BJ (cell line): ENCODE measurements around the gene NHP2. TPM values are rescaled to one million over a fixed set of nuclear protein-coding genes. Genes with fewer than 3 reads are reported as not detected.

ENCODE experiments used
- CTCF ChIA-PET: fragments of 350-600 bp; formaldehyde crosslinking; extraction: SDS; loops from one replicate; lab custom pipeline; 2021; ENCODE audit warnings: antibody characterized with exemption, inconsistent platforms; lab: Yijun Ruan, JAX
- POLR2A ChIA-PET: fragments of 300-600 bp; sonication (Branson Sonifier 250); formaldehyde crosslinking; extraction: SDS; loops from one replicate; lab custom pipeline; 2021; ENCODE audit warnings: antibody characterized with exemption; lab: Charles Lee
- DNase-seq: peaks from one replicate; pipeline ENCODE4 v3.0.0-alpha.2; 2011; ENCODE audit warnings: low read depth
- H3K27me3 ChIP-seq: 2 replicates; pipeline ENCODE4 v1.6.0; 2011; ENCODE audit warnings: low read length; ENCODE audit not compliant: control insufficient read depth, insufficient read depth
- H3K36me3 ChIP-seq: 2 replicates; pipeline ENCODE4 v1.5.1; 2011; ENCODE audit warnings: low read length; ENCODE audit not compliant: control insufficient read depth, insufficient read depth
- H3K4me3 ChIP-seq: 2 replicates; pipeline ENCODE4 v1.5.1; 2011; ENCODE audit warnings: low read depth, mild to moderate bottlenecking, control low read depth, low read length
- polyA plus RNA-seq: library from polyadenylated mRNA; depleted of rRNA; stranded (reverse); fragments of >200 nt; gene quantifications from 2 replicates; pipeline ENCODE4 v1.2.3, GENCODE V29; 2011
- TF ChIP-seq, protein P1 (sequence below): IDR thresholded peaks from 2 replicates; pipeline ENCODE4 v1.5.1; 2011; ENCODE audit warnings: low read depth, mild to moderate bottlenecking, control low read depth, inconsistent platforms, low read length, moderate library complexity; ENCODE audit not compliant: insufficient read depth

The NHP2 gene
- polyA plus RNA-seq, 1 experiment: 131 TPM

DNA sequence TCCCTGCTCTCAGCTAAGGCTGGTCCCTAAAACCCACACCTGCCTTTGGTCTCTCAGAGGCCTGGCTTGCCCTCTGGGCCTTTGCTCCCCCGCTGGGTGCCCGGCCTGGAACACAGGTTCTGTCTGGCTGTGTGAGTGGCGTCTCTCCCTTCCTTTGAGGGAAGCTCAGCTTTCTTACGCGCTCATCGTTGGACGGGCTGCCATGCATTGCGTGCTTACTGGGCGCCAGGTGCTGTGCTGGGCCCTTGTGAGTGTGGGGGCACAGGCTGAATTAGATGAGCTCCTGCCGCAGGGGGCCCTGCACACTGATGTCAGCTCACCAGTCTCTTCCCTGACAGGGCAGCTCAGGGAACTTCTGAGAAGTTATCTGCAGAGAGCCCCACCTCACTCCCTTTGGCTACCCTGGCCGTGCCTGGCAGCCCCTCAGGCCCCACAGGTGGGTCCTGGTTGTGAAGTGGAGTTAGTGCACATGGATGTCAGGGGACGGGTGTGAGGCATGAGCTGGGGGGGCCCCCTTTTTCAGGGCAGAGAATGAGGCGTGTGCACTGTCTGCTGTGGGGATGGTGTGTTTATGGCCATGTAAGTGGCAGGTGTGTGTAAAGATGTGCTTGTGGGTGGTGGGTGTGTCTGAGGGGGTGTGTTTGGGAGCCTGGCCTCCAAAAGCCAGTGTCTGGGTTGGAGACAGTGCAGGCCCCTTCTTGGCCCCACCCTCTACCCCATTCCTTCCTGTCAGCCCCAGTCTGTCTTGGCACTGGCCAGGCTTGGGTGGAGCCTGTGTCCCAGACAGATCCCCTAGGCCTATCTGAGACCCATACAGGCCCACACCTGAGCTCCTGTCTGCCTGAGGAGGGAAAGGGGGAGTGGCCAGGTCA lies 30.4 kb downstream of the NHP2 start:
- CTCF ChIA-PET: interaction anchor here (0.5 to 1.3 kb wide), 4 partner anchors 18 to 48 kb away, joined by 3 to 4 read pairs (median 4); no protein-coding TSS in a partner anchor
- Histone ChIP-seq H3K36me3 (no peaks in the 10 kb centered on the region), H3K27me3 (no peaks in the 10 kb centered on the region), H3K4me3 (no peak overlapping the region)
- TF ChIP-seq, protein P1, sequence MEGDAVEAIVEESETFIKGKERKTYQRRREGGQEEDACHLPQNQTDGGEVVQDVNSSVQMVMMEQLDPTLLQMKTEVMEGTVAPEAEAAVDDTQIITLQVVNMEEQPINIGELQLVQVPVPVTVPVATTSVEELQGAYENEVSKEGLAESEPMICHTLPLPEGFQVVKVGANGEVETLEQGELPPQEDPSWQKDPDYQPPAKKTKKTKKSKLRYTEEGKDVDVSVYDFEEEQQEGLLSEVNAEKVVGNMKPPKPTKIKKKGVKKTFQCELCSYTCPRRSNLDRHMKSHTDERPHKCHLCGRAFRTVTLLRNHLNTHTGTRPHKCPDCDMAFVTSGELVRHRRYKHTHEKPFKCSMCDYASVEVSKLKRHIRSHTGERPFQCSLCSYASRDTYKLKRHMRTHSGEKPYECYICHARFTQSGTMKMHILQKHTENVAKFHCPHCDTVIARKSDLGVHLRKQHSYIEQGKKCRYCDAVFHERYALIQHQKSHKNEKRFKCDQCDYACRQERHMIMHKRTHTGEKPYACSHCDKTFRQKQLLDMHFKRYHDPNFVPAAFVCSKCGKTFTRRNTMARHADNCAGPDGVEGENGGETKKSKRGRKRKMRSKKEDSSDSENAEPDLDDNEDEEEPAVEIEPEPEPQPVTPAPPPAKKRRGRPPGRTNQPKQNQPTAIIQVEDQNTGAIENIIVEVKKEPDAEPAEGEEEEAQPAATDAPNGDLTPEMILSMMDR: no peak
- DNase-seq: no peak
- POLR2A ChIA-PET: no interaction called here

DNA sequence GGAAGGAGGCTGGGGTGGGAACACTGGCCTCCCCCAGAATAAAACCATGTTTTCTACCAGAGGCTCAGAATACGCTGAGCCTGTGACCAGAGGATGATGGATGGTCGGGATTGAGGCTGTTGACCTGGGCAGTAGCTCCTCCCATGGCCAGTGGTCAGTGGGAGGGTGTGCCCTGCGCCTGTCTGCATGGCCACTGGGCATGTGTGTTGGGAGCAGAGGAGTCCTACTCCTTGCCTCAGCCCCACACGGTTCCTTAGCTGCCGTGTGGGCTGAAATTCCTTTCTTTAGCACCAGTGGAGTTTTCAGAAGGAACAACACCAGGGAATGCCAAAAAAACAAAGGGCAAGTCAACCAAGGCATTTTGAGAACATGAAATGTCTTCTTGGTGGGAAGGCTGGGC lies 31.3 kb downstream of the NHP2 start:
- ChIA-PET CTCF (no interaction called here), POLR2A (no interaction called here)
- no peak for DNase-seq
- H3K4me3 ChIP-seq: no peak overlapping the region
- TF ChIP-seq, protein P1: no peak
- H3K27me3 ChIP-seq: peaks cover under 1% of the 10 kb centered on the region; the same call in 1 of the 2 replicates
- H3K36me3 ChIP-seq: no peaks in the 10 kb centered on the region

DNA sequence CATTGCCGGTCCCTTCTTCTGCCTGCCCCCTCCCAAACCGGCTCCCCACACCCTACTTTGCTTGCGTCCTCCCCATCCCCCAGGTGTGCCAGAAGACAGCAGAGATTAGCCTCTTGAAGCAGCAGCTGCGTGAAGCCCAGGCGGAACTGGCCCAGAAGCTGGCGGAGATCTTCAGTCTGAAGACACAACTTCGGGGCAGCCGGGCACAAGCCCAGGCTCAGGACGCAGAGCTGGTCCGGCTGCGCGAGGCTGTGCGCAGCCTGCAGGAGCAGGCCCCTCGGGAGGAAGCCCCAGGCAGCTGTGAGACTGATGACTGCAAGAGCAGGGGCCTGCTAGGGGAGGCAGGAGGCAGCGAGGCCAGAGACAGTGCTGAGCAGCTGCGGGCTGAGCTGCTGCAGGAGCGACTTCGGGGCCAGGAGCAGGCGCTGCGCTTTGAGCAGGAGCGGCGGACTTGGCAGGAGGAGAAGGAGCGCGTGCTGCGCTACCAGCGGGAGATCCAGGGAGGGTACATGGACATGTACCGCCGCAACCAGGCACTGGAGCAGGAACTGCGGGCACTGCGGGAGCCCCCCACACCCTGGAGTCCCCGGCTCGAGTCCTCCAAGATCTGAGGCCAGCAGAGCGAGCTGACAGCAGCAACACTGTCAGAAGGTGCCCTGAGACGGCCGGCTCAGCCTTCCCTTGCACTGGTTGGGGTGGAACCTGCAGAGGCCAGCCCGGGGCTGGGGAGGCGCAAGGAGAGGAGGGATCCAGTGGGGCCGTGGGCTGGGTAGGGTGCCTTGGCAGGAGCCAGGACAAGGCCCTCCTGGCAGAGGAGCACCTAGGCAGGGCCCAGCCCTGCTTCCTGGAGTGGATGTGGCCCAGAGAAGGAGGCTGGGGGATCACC lies 32.1 kb downstream of the NHP2 start:
- no peak for DNase-seq
- Histone ChIP-seq H3K36me3 (no peaks in the 10 kb centered on the region), H3K4me3 (no peak overlapping the region), H3K27me3 (peaks cover 3% of the 10 kb centered on the region; the same call in 1 of the 2 replicates)
- ChIA-PET CTCF (interaction anchor here (1.6 kb wide), 1 partner anchor 46 kb away, joined by 8 read pairs; no protein-coding TSS in a partner anchor), POLR2A (no interaction called here)
- TF ChIP-seq, protein P1: no peak

GRCh38 chr5:178120607-178121357 lies 32.9 kb downstream of the NHP2 start:
- CTCF ChIA-PET: interaction anchor here (0.7 to 1.6 kb wide), 4 partner anchors 26 to 46 kb away, joined by 3 to 8 read pairs (median 3); no protein-coding TSS in a partner anchor
- H3K4me3 ChIP-seq: no peak overlapping the region
- POLR2A ChIA-PET: no interaction called here

More at GRCh38 chr5:178120607-178121357, 32.9 kb downstream of the NHP2 start:
- no peak for DNase-seq
- Histone ChIP-seq H3K36me3 (no peaks in the 10 kb centered on the region), H3K27me3 (peaks cover 9% of the 10 kb centered on the region)
- TF ChIP-seq, protein P1: no peak; the same call in 1 of the 2 replicates
